NCI-H2196 (cell line): ENCODE measurements around the gene HOXA4.
A peak's percentile ranks its signal among the peaks of the same experiment; 100 is the strongest.

Source experiments
- DNase-seq: peaks from one replicate; lab custom pipeline; 2025; ENCODE audit not compliant: unreplicated experiment; lab: John Stamatoyannopoulos, UW

HOXA4 gene

GRCh38 chr7:27106181-27106900 is 24.2 kb downstream of the HOXA4 start:
- no peak for DNase-seq

GRCh38 chr7:27105301-27106031 is 25.1 kb downstream of the HOXA4 start:
- DNase-seq: no peak

DNA sequence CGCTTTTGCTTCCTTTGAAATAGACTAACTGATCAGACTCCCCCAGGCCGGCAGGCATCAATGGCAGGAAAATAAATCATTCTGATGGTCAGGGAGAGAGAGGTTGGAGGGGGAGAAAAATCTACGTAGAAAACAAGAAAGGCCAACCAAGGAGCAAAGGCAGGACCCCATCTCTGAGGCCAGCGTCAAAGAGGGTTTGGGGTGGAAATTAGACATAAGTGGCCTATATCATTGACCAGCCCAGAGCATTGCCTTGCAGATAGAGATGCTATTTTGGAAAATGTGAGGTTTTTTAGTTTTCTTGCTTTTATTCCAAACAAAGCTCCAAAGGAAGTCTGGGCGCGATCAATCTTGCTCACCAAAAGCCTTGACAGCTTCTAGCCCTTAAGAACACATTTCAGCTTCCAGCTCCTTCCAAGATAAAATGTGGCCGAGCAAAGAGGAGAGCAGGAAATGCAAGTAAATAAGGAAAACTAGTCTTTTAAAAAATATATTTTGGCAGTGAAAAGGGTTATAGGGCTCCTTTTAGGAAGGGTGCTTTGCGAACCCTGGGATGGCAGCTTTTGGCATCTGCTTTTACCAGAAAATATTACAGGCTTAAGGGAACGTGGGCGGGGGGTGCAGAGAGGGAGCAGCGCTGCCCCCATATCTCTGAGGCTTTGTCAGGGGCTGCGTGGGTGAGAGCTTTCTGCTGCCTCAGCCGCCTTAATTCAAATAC is 26.1 kb downstream of the HOXA4 start:
- DNase-seq: no peak

DNA sequence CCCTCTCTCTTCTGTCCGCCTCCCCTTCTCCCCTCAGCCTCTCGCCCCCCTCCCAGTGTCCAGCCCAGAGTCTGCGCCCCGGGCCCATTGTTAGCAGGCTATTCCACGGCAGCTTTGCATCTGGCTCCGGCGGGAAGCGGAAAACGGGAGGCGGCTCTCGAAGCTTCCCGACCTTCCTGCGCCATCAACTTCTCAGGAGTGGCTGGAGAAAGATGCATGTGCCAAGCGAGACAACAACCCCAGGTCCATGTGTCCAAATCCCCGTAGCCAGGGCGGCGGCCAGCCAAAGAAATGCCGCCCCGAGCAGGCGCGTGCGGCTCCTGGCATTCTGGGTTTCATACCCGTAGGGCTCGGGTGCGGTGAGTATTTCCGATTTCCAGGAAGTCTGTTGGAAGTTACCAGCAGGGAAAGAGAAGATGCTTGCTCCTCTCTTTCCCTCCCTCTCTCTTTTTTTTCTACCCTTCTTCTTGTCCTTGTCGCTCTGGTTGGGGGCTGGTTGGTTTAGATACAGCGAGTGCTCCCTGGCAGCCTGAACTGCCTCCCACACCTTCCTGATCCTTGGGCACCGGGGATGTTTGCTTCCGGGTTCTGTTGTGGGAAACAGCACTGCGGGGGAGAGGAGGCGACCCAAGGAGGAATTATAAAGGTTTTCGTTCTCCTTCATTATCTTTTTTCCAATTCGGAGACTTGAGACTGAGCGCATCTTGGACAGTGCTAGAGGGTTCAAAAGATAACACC is 26.9 kb downstream of the HOXA4 start:
- no peak for DNase-seq

DNA sequence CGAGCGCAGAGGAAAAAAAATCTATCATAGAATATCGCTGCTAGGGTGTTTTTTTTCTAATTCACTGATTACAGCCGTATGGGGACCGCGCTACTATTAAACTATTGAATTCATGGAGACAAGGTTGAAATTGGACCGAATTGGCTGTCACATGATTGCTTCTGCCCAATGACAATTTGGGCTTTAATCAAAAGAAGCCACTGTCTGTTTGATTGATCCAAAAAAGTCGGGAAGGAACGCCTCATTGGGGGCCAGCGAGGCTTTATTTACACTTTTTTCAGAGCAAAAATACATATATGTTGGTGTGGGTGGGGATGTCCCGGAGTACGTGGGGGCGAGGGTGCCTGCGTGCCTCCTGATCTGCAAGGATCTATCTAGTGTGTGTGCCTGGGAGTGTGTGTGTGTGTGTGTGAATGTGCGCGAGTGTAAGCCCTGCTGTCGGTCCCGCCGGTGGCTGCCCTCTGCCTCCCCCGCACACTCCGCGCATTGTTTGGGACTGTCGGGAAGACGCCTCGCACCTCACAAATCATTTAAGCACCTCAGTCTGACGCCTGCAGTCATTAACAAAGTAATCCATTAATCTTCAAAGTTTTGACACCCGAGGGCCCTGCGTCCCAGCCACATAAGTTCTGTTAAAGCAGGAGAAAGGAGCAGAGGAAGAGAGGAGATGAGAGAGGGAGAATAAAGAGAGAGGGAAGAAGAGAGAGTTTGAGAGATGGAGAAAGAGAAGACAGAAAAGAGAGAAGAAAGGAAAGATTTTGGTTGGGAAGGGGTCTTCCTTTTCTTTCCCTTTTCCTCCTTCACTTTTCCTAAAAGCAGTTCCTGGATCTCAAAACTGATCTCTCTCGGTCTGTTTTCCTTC is 27.7 kb downstream of the HOXA4 start, which contains the start of gene HOXA2:
Gene HOXA2, minus strand, starts transcription at position 103 of the 862 bp plus-strand sequence. CDS start 183 bp downstream, outside the sequence.
- no peak for DNase-seq

GRCh38 chr7:27101957-27102580 is 28.5 kb downstream of the HOXA4 start:
- no peak for DNase-seq

- no peak for DNase-seq
Measured at GRCh38 chr7:27101171-27101956, 29.2 kb downstream of the HOXA4 start.

GRCh38 chr7:27100694-27101170 is 29.8 kb downstream of the HOXA4 start:
- no peak for DNase-seq

GRCh38 chr7:27099453-27100370 is 30.8 kb downstream of the HOXA4 start:
- DNase-seq: no peak

DNA sequence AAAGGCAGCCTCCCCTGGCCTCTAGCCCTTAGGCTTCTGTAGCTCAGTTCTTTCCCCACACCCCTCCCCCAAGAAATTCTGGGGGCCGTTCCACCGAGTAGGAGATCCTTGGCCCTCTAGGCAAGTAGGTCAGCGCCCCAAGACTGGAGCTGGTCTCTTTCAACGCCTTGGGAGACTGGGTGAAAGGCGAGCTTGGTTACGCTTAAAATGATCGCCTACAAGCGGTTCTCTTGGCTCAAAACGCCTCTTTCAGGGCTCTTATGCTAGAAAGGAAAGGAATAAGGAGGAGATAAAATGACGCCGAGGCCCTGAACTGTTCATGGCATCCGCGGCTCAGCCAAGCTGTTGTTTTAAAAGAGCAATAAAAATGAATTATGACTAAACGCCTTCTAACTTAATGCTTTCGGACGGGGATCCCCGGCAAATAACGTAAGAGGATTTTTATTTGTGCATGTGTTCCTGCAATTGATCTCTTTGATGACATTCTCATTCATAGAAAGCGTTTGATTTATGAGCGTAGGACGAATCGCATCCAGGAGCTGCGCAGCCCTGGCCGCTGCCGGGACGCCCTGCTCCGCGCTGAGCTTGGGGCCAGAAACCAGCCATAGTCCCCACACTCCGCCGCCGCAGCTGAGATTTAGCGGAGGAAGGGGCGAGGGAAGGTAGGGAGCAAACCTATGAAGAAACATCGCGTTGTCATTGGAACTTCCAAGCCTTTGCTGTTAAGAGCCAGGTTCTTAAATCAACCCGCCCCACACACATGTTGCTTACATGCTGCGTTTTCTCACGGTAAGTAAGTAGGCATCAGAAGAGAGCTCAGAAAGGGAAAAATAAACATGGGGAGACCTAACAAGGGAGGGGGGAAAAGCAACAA is 31.7 kb downstream of the HOXA4 start:
- no peak for DNase-seq

- DNase-seq: no peak
Measured at GRCh38 chr7:27097686-27098577, 32.6 kb downstream of the HOXA4 start.

DNA sequence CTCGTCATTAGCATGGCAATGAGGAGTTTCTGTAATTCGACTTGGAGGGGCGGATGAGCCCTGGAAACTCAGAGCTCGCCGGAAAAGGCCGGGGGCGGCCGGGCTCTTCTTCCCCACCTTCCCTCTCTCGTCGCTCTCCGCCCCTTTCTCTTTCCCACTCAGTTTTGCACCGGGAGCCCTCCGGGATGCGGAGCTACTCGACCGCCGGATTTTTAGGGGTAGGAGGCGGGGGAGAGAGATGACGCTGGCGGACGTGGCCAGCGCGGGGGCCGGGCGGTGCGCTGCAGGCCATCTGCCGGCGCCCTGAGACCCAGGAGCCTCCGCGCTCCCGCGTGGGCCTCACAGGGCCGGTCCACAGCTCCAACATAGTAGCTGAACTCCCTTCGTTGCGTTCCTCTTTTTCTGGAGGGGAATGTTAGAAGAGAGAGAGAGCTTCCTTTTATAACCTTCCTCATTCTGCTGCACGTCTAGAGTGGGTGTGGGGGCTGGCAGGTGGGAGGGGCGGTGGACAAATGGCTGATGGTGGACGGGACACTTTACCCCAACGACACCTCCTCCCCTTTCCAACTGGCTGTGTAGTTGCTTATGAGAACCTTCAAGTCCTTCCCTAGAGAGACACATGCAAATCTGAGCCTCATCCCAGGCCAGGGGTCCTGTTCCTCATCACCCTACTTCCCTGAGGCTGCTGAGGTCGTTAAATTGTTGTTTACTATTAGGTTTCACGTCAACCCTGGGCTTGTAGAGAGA is 33.6 kb downstream of the HOXA4 start:
- no peak for DNase-seq

DNA sequence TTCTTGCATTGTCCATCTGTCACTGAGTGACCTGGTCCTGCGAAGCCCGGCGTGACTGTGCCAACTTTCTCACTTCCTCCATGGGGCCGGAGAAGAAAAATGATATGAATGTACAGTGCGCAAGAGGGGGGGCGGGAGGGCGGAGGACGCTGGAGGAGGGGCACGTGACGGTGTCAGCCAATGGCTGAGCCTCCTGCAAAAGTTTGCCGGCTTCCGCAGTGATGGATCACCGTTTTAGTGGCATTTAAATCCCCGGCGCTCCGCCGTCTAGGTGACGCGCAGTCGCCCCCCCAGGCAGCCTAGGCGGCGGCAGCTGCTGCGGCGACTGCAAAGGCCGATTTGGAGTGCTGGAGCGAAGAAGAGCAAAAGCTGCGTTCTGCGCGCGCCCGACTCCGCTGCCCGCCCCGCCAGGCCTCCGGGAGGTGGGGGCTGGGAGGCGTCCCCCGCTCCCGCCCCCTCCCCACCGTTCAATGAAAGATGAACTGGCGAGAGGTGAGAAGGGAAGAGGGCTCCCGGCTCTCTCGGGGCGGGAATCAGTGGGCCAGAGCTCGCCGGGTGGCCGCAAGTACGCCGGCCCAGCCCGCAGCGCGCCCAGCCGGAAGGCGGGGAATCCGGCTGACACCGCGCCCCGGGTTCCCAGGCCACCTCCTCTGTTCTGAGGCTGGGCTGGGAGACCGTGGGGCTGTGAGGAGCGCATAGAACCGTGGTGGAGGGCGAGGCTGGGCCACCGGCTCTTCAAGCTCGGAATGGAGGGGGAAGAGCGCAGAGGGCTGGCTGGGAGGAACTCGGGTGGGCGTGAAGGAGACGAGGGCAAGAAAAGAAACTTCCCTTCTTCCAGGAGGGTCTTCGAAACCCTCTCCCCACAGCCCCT is 34.4 kb downstream of the HOXA4 start, which contains the start of gene HOXA1:
Gene HOXA1, minus strand, starts transcription at position 104 of the 871 bp plus-strand sequence. Its CDS starts 88 bp downstream, at position 16.
- DNase-seq: peak; percentile 83
